ENCODE results near the gene SLC35F4. TPM values are rescaled to one million over a fixed set of nuclear protein-coding genes. Genes with fewer than 3 reads are reported as not detected.

The SLC35F4 gene
- total and polyA plus RNA-seq, 10 of the 15 experiments (the other 5 are each of a cell fraction or from before 2014, with no cell fraction given) = 0.06 to 0.30 TPM; not detected in 8

DNA sequence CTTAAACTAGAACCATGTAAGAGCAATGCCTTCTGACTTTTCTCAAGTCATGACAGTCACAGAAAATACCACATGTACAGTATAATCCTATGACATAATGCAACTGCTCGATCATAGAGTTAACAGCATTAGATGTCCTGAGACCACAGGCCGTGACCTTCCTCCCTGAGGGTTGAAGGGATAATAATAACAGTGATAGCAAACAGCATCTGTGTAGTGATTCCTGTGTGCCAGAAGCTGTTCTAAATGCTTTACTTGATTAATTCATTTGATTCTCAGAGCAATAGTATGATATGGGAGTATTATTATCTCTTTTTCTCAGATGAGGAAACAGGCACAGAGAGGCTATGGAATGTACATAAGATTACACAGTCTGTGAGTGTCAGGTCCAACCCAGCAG, 53.2 kb downstream of the SLC35F4 start:
- no peak overlapping the region for H3K4me2 ChIP-seq (ENCODE audit: control insufficient read depth, insufficient read depth)
- H3K4me3 ChIP-seq = no peak overlapping the region
- POLR2A ChIA-PET = no interaction called here
- RAD21 ChIA-PET (ENCODE audit: unreplicated experiment) = no interaction called here
- no peaks in the 10 kb centered on the region for H3K27me3 ChIP-seq (replicated peaks in 1 of 2; ENCODE audit: control insufficient read depth in 2 of 2, insufficient read depth in 2 of 2, low read length in 1 of 2)
- no peak overlapping the region for H3K9ac ChIP-seq (ENCODE audit: control insufficient read depth, insufficient read depth, low read length)
- H3K4me1 ChIP-seq (ENCODE audit: control insufficient read depth, insufficient read depth, low read length) = no peaks in the 10 kb centered on the region
- H3K27ac ChIP-seq (ENCODE audit: control insufficient read depth, insufficient read depth) = no peak overlapping the region
- WGBS (ENCODE audit: insufficient coverage, insufficient replicate concordance, low lambda C conversion rate, missing lambda C conversion rate) = 0% methylated on average over 2 of the region's 2 CpGs
- CTCF ChIA-PET = no interaction called here
- FAIRE-seq (no peak), DNase-seq (ENCODE audit: low read depth, low spot score) (no peak), ATAC-seq (no peak)
- in situ Hi-C loops (cut with MboI) = no loop called here
- no peaks in the 10 kb centered on the region for H3K9me3 ChIP-seq (replicated peaks; ENCODE audit: control insufficient read depth, insufficient read depth, low read length)
- H2AFZ ChIP-seq (ENCODE audit: control insufficient read depth, low read depth, low read length) = no peak overlapping the region
- SMC1A ChIA-PET (ENCODE audit: uncharacterized antibody, unreplicated experiment) = no interaction called here
- intact Hi-C loops (cut with micrococcal nuclease; ENCODE audit: unreplicated experiment) = no loop called here
- no peaks in the 10 kb centered on the region for H4K20me1 ChIP-seq (ENCODE audit: control insufficient read depth, insufficient read depth)
- BruUV-seq (replicated peaks) = no TSS peak
- no peaks in the 10 kb centered on the region for H3K36me3 ChIP-seq (ENCODE audit: control insufficient read depth in 2 of 2, insufficient read depth in 2 of 2, low read length in 1 of 2)
- no peak for TF ChIP-seq RUNX3 (IDR thresholded peaks at IDR 0.05; ENCODE audit: low read length)
- no peak for TF ChIP-seq NFYA (IDR thresholded peaks at IDR 0.05; ENCODE audit: borderline replicate concordance, low read depth, low read length)
- no peak for TF ChIP-seq EED (IDR thresholded peaks at IDR 0.05; ENCODE audit: low read depth)
- no peak for TF ChIP-seq BCL11A (IDR thresholded peaks at IDR 0.05; ENCODE audit: low read depth, low read length)
- TF ChIP-seq GABPA (IDR thresholded peaks at IDR 0.05; ENCODE audit: low read depth) = no peak
- TF ChIP-seq, protein P1, sequence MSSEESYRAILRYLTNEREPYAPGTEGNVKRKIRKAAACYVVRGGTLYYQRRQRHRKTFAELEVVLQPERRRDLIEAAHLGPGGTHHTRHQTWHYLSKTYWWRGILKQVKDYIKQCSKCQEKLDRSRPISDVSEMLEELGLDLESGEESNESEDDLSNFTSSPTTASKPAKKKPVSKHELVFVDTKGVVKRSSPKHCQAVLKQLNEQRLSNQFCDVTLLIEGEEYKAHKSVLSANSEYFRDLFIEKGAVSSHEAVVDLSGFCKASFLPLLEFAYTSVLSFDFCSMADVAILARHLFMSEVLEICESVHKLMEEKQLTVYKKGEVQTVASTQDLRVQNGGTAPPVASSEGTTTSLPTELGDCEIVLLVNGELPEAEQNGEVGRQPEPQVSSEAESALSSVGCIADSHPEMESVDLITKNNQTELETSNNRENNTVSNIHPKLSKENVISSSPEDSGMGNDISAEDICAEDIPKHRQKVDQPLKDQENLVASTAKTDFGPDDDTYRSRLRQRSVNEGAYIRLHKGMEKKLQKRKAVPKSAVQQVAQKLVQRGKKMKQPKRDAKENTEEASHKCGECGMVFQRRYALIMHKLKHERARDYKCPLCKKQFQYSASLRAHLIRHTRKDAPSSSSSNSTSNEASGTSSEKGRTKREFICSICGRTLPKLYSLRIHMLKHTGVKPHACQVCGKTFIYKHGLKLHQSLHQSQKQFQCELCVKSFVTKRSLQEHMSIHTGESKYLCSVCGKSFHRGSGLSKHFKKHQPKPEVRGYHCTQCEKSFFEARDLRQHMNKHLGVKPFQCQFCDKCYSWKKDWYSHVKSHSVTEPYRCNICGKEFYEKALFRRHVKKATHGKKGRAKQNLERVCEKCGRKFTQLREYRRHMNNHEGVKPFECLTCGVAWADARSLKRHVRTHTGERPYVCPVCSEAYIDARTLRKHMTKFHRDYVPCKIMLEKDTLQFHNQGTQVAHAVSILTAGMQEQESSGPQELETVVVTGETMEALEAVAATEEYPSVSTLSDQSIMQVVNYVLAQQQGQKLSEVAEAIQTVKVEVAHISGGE (CRISPR knock-in tag; IDR thresholded peaks at IDR 0.05) = no peak
- TF ChIP-seq, protein P2, sequence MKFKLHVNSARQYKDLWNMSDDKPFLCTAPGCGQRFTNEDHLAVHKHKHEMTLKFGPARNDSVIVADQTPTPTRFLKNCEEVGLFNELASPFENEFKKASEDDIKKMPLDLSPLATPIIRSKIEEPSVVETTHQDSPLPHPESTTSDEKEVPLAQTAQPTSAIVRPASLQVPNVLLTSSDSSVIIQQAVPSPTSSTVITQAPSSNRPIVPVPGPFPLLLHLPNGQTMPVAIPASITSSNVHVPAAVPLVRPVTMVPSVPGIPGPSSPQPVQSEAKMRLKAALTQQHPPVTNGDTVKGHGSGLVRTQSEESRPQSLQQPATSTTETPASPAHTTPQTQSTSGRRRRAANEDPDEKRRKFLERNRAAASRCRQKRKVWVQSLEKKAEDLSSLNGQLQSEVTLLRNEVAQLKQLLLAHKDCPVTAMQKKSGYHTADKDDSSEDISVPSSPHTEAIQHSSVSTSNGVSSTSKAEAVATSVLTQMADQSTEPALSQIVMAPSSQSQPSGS (IDR thresholded peaks at IDR 0.05; ENCODE audit: low read length) = no peak
- TF ChIP-seq, protein P3, sequence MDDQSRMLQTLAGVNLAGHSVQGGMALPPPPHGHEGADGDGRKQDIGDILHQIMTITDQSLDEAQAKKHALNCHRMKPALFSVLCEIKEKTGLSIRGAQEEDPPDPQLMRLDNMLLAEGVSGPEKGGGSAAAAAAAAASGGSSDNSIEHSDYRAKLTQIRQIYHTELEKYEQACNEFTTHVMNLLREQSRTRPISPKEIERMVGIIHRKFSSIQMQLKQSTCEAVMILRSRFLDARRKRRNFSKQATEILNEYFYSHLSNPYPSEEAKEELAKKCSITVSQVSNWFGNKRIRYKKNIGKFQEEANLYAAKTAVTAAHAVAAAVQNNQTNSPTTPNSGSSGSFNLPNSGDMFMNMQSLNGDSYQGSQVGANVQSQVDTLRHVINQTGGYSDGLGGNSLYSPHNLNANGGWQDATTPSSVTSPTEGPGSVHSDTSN (IDR thresholded peaks at IDR 0.05; ENCODE audit: insufficient replicate concordance, low read depth, low read length) = no peak
- TF ChIP-seq CBX3 (IDR thresholded peaks at IDR 0.05; ENCODE audit: borderline replicate concordance, low read depth) = no peak
- TF ChIP-seq TARDBP (IDR thresholded peaks at IDR 0.05; ENCODE audit: borderline replicate concordance) = no peak
- TF ChIP-seq BRCA1 (IDR thresholded peaks at IDR 0.05; ENCODE audit: low read depth, low read length) = no peak
- TF ChIP-seq RCOR1 (conservative IDR thresholded peaks at IDR 0.05; ENCODE audit: low read depth, low read length) = no peak
- no peaks in the 10 kb centered on the region for H3K79me2 ChIP-seq (ENCODE audit: control insufficient read depth, insufficient read depth, low read length)
